Measurements from ENCODE around the gene MAPRE3.

The MAPRE3 gene

DNA sequence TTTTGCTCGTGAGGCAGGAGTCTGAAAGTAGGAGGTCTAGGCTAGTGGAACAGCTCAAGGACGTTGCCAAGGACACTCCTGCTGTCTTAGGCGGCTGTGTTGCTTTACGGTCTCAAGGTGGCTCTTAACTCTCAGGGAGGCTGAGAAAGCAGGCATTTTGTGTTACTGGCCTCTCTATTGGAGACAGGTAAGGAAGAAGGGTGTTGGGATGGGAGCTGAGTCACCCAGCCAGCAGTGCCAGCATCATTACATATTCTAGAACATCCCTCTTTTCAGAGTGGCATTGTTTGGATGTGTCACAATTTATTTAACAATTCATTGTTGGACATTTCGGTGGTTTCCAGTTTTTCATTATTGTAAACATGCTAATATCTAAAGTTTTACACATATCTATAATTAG, 31.5 kb downstream of the MAPRE3 start:
- DNase-seq (ENCODE audit: extremely low read depth, insufficient read length) = no peak
- H3K27me3 ChIP-seq (replicated peaks; ENCODE audit: control insufficient read depth, insufficient read depth, low read length) = no peaks in the 10 kb centered on the region

DNA sequence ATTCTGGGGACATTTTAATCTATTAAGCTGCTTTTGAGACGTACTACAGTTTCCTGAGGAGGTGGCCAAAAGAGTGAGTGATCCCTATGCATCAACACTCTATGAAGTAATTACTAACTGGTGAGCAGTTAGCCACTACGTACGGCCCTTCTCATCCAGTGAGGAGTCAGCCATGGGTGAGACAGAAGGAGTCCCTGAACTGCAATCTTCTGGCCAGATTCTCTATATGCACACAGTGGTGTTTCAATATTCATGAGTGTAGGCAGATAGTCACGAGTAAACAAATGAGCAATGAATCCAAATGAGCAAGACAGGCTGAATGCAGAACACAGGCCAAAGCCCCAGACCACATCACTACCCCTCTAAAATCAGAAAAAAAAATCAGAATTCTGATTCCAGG, 32.6 kb downstream of the MAPRE3 start:
- DNase-seq (ENCODE audit: extremely low read depth, insufficient read length) = no peak
- TF ChIP-seq, protein P1, sequence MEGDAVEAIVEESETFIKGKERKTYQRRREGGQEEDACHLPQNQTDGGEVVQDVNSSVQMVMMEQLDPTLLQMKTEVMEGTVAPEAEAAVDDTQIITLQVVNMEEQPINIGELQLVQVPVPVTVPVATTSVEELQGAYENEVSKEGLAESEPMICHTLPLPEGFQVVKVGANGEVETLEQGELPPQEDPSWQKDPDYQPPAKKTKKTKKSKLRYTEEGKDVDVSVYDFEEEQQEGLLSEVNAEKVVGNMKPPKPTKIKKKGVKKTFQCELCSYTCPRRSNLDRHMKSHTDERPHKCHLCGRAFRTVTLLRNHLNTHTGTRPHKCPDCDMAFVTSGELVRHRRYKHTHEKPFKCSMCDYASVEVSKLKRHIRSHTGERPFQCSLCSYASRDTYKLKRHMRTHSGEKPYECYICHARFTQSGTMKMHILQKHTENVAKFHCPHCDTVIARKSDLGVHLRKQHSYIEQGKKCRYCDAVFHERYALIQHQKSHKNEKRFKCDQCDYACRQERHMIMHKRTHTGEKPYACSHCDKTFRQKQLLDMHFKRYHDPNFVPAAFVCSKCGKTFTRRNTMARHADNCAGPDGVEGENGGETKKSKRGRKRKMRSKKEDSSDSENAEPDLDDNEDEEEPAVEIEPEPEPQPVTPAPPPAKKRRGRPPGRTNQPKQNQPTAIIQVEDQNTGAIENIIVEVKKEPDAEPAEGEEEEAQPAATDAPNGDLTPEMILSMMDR (IDR thresholded peaks at IDR 0.05; ENCODE audit: insufficient read depth, low read length, poor library complexity, severe bottlenecking) = no peak
- Histone ChIP-seq H3K36me3 (ENCODE audit: control insufficient read depth, insufficient read depth, low read length) (no peaks in the 10 kb centered on the region), H3K27me3 (replicated peaks; ENCODE audit: control insufficient read depth, insufficient read depth, low read length) (no peaks in the 10 kb centered on the region), H3K4me3 (replicated peaks; ENCODE audit: low read depth, low read length) (no peak overlapping the region)

More for the DNA sequence above, 31.5 kb downstream of the MAPRE3 start:
- TF ChIP-seq, protein P1 (IDR thresholded peaks at IDR 0.05; ENCODE audit: insufficient read depth, low read length, poor library complexity, severe bottlenecking) = no peak
- Histone ChIP-seq H3K36me3 (ENCODE audit: control insufficient read depth, insufficient read depth, low read length) (no peaks in the 10 kb centered on the region), H3K4me3 (replicated peaks; ENCODE audit: low read depth, low read length) (no peak overlapping the region)

DNA sequence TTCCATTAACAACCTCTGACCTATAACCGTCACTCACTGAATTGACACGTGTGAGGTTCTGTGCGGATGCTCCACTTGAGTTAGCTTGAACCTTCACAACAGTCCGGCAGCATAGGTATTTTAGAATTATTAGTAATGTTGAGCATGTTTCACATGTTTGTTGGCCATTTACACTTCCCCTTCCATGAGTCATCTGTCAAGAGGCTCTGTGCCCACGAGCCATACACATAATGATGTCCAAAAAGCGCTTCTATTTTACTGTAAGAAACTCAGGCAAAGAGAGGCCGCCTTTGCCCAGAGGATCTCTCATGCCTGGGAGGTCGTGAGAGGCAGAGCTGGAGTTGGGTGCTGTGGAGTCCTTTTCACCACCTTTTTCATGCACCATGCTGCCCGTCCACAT, 33.4 kb downstream of the MAPRE3 start:
- DNase-seq (ENCODE audit: extremely low read depth, insufficient read length) = no peak
- no peak overlapping the region for H3K4me3 ChIP-seq (replicated peaks; ENCODE audit: low read depth, low read length)
- TF ChIP-seq, protein P1 (IDR thresholded peaks at IDR 0.05; ENCODE audit: insufficient read depth, low read length, poor library complexity, severe bottlenecking) = no peak
- H3K27me3 ChIP-seq (replicated peaks; ENCODE audit: control insufficient read depth, insufficient read depth, low read length) = no peaks in the 10 kb centered on the region
- H3K36me3 ChIP-seq (ENCODE audit: control insufficient read depth, insufficient read depth, low read length) = no peaks in the 10 kb centered on the region

DNA sequence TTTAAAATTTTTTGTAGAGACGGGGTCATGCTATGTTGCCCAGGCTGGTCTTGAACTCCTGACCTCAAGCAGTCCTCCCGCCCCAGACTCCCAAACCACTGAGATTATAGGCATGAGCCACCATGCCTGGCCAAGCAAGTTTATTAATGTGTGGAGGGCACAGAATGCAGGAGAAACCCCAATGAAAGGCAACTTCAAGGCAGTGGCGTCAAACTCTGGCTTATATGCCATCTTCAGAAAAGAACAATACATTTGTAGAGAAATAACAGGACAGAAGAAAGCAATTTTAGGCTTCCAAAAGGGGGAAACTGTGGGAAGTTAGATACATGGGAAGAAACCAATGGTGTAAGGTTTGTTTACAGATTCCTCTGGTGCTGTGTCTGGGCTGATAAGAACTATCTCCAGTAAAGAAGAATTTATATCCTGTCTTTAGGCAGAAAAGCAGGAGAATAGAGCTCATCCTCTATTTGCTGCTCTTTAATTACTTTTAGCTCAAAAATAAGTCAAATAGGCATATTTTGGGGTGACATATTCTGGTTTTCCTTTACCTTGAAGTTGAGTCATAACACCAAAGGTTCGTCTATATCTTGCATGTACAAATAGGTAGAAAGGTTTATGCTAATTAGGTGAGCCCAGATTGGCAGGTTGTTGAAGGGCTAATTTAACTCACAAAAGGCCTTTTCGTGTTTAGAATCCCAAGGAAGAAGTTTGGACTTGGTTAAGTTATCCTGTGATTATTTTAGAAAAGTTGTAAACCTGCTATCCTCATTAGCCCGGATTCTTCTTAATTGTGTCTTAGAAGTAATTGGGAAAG, 36.4 kb downstream of the MAPRE3 start:
- Histone ChIP-seq H3K27me3 (replicated peaks; ENCODE audit: control insufficient read depth, insufficient read depth, low read length) (no peaks in the 10 kb centered on the region), H3K36me3 (ENCODE audit: control insufficient read depth, insufficient read depth, low read length) (no peaks in the 10 kb centered on the region)
- TF ChIP-seq, protein P1 (IDR thresholded peaks at IDR 0.05; ENCODE audit: insufficient read depth, low read length, poor library complexity, severe bottlenecking) = no peak

DNA sequence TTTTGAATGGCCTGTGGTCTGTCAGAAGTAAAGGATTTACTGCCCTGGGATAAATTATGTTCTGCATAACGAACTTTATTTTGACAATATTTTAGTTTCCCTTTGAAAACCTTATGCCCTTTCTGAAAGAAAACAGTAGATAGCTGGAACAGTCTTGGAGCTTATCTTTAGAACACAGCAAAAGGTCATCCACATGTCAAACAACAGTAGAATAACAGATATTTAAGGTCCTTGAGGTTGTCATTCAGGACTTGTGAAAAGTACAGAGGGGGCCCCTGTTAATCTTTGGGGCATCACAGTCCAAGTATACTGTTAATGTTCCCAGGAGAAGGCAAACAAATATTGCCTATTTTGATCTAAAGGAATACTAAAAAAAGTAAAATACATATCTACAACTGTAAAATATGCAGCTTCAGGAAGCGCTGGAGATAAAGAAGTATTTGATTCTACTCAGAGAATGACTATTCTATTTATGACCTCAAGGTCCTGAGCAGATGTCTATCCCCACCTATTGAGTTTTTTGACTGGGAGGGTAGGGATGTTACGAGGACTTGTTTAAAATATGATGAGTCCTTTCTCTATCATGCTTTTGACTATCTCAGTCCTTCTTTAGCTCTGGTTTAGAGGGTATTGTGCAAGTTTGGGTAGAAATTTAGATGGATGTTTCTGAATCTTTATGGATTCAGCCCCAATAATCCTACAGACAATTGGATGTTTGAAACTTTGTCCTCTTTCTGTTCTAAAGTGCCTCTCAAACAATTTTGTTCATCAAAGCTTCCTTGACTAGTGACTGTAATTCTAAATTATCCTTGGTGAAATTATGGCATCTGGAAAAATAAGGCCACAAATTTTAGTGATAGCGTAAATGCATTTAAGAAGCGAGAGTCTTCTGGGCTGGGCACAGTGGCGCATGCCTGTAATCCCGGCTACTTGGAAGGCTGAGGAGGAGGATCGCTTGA, 37.3 kb downstream of the MAPRE3 start:
- TF ChIP-seq, protein P1 (IDR thresholded peaks at IDR 0.05; ENCODE audit: insufficient read depth, low read length, poor library complexity, severe bottlenecking) = no peak
- no peaks in the 10 kb centered on the region for H3K27me3 ChIP-seq (replicated peaks; ENCODE audit: control insufficient read depth, insufficient read depth, low read length)
- no peak for DNase-seq (ENCODE audit: extremely low read depth, insufficient read length)
- H3K36me3 ChIP-seq (ENCODE audit: control insufficient read depth, insufficient read depth, low read length) = no peaks in the 10 kb centered on the region
- no peak overlapping the region for H3K4me3 ChIP-seq (replicated peaks; ENCODE audit: low read depth, low read length)

More for the DNA sequence above, 36.4 kb downstream of the MAPRE3 start:
- no peak overlapping the region for H3K4me3 ChIP-seq (replicated peaks; ENCODE audit: low read depth, low read length)
- DNase-seq (ENCODE audit: extremely low read depth, insufficient read length) = no peak
